Gastrocnemius medialis (tissue), 4 donors: ENCODE measurements around the gene SRGAP3.

Experiments used
- POLR2A ChIP-seq, 2 donors: fragments of 450-650 bp; IDR thresholded peaks; one replicate each; pipeline ENCODE4 v1.6.1; 2017; ENCODE audit warnings: antibody characterized with exemption in 2 of 2, mild to moderate bottlenecking in 2 of 2, moderate library complexity in 2 of 2
- TF ChIP-seq, protein P1 (sequence below), 5 experiments: fragments of 450-650 bp in 3 of 5; fragments of 200-600 bp in 2 of 5; sonication (generic) in 2 of 5; IDR thresholded peaks in 4 of 5; conservative IDR thresholded peaks in 1 of 5; 1 replicate in 4 of 5; 2 replicates in 1 of 5; pipeline ENCODE4 v1.5.1; 2016 to 2019; ENCODE audit warnings: antibody characterized with exemption in 5 of 5, mild to moderate bottlenecking in 3 of 5, moderate library complexity in 3 of 5

- TF ChIP-seq, protein P1, sequence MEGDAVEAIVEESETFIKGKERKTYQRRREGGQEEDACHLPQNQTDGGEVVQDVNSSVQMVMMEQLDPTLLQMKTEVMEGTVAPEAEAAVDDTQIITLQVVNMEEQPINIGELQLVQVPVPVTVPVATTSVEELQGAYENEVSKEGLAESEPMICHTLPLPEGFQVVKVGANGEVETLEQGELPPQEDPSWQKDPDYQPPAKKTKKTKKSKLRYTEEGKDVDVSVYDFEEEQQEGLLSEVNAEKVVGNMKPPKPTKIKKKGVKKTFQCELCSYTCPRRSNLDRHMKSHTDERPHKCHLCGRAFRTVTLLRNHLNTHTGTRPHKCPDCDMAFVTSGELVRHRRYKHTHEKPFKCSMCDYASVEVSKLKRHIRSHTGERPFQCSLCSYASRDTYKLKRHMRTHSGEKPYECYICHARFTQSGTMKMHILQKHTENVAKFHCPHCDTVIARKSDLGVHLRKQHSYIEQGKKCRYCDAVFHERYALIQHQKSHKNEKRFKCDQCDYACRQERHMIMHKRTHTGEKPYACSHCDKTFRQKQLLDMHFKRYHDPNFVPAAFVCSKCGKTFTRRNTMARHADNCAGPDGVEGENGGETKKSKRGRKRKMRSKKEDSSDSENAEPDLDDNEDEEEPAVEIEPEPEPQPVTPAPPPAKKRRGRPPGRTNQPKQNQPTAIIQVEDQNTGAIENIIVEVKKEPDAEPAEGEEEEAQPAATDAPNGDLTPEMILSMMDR (IDR thresholded peaks at IDR 0.05 in 4 of 5, conservative IDR thresholded peaks at IDR 0.05 in 1 of 5), result no peak
- TF ChIP-seq POLR2A (IDR thresholded peaks at IDR 0.05), result no peak
Measured at GRCh38 chr3:9024341-9024740, 225.1 kb downstream of the SRGAP3 start.
